Neutrophil (primary cell): ENCODE data around the gene PDE6A.

Experiments
- H3K27ac ChIP-seq: fragments of 200-600 bp; sonication (generic); 2 replicates; pipeline ENCODE4 v1.5.1; 2016; ENCODE audit warnings: mild to moderate bottlenecking, moderate library complexity
- H3K27me3 ChIP-seq: fragments of 200-600 bp; sonication (generic); 2 replicates; pipeline ENCODE4 v1.6.0; 2016; ENCODE audit warnings: mild to moderate bottlenecking
- H3K36me3 ChIP-seq: fragments of 200-600 bp; sonication (generic); 2 replicates; pipeline ENCODE4 v1.5.1; 2017
- H3K4me1 ChIP-seq, 2 experiments: fragments of 200-600 bp in 1 of 2; sonication (generic) in 1 of 2; 1 replicate in 1 of 2; 2 replicates in 1 of 2; pipeline versions ENCODE4 v1.5.1 to v1.6.1; 2013 to 2016; ENCODE audit warnings: low read depth in 1 of 2, low read length in 1 of 2, mild to moderate bottlenecking in 1 of 2, moderate library complexity in 1 of 2; ENCODE audit not compliant: control insufficient read depth in 1 of 2, insufficient read depth in 1 of 2
- H3K4me3 ChIP-seq, 2 experiments: fragments of 200-600 bp in 1 of 2; sonication (generic) in 1 of 2; 1 replicate in 1 of 2; 2 replicates in 1 of 2; pipeline ENCODE4 v1.5.1; 2013 to 2016; ENCODE audit warnings: low read depth in 1 of 2, low read length in 1 of 2, mild to moderate bottlenecking in 1 of 2, moderate library complexity in 1 of 2
- H3K9me3 ChIP-seq: fragments of 200-600 bp; sonication (generic); 2 replicates; pipeline ENCODE4 v1.5.1; 2016
- TF ChIP-seq, protein P1 (sequence below): fragments of 200-600 bp; sonication (generic); IDR thresholded peaks from 2 replicates; pipeline ENCODE4 v1.5.1; 2016; ENCODE audit warnings: antibody characterized with exemption

Gene PDE6A

DNA sequence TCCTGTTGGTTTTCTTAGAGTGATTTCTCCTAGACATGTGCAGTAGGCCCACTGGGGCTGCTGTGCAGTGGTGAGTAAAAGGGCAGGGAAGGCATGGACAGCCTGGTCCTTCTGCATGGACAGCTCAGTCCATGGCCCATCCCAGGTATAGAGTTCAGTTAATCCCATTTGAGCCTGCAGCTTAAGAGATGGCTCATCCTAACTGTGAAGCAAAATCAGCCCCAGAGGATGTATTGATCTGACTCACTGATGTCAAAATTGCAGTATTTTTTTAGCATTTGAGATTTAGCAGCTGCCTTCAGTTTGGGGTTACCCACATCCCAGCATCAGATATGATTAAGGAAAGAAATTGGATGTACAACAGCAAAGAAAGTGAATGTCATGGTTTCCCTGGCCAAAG is 93.4 kb downstream of the PDE6A start:
- Histone ChIP-seq H3K9me3 (no peaks in the 10 kb centered on the region), H3K4me3 (no peak overlapping the region), H3K4me1 (no peaks in the 10 kb centered on the region), H3K27me3 (no peaks in the 10 kb centered on the region), H3K27ac (no peak overlapping the region), H3K36me3 (no peaks in the 10 kb centered on the region)
- TF ChIP-seq, protein P1, sequence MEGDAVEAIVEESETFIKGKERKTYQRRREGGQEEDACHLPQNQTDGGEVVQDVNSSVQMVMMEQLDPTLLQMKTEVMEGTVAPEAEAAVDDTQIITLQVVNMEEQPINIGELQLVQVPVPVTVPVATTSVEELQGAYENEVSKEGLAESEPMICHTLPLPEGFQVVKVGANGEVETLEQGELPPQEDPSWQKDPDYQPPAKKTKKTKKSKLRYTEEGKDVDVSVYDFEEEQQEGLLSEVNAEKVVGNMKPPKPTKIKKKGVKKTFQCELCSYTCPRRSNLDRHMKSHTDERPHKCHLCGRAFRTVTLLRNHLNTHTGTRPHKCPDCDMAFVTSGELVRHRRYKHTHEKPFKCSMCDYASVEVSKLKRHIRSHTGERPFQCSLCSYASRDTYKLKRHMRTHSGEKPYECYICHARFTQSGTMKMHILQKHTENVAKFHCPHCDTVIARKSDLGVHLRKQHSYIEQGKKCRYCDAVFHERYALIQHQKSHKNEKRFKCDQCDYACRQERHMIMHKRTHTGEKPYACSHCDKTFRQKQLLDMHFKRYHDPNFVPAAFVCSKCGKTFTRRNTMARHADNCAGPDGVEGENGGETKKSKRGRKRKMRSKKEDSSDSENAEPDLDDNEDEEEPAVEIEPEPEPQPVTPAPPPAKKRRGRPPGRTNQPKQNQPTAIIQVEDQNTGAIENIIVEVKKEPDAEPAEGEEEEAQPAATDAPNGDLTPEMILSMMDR: no peak

DNA sequence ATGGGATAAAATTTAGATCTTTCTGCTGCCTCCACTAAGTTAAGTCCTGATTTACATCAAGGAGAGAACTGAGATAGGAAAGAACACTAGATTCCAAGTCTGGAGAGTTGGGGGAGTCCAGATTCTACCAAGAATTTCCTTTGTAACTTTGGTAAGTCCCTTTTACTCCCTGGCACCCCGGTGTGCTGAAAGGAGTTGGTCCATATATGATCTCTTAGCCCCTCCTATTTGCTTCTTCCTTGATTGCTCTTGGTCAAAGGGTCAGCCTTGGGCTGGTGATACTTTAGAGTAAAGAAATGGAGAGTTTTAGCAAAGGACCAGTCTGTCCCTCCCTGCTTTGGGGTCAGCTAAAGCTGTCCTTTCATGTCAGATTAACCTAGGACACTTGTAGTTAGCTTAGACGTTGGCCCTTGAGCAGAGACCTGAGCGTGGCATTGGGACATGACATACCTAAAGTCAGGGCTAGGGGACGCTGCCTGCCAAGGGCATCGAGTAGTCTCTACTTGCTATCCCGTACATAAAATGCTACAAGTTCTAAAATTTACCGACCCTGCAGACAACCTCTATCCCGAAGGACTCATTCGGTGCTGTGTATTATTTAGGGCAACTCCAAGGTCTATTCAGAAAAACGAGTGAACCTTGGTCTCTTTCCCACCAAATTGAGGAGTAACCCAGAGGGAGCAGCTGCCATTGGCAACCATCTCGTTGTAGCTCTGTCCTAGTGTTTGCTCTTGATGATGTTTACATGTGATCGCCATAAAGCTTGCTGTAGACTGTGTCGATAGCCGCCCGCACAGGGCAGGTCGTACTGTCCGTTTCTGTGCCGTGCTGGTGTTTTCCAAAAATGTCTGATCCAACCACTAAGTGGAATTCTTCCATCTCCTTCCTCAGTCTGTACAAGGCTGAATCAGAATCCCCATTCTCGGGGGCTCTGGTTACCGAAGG is 94.4 kb downstream of the PDE6A start:
- Histone ChIP-seq H3K4me1 (no peaks in the 10 kb centered on the region), H3K4me3 (no peak overlapping the region), H3K27me3 (no peaks in the 10 kb centered on the region), H3K27ac (no peak overlapping the region), H3K9me3 (no peaks in the 10 kb centered on the region), H3K36me3 (no peaks in the 10 kb centered on the region)
- TF ChIP-seq, protein P1: no peak

DNA sequence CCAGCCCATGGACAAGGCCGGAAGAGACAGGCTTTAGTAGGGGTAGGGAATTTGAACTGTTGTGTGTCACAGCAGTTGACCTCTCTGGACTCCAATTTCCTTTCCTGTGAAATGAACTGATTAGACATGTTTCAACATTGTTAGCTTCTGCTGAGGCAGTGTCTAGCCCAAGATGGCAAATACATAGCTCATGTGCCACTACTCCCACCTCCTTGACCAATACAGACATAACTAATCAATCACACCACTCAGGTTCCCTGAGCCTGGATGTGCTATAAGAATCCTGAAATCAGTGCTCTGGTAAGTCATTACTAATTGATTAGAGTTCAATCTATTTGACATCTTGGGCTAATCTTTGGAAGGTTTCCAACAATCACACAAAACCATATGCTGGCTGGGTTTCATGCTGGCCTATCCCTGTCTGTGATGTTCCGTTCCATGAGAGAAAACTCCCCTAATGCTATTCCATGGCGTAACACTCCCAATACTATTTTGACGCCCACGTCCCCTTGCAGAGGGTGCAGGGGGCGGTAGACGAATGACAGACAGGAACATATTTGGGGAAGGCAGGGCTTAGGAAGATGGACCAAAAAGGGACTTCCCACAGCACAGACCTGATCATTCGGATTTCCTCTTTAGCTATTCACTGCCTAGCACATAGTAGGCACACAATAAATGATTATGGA is 95.2 kb downstream of the PDE6A start:
- TF ChIP-seq, protein P1: no peak
- Histone ChIP-seq H3K9me3 (no peaks in the 10 kb centered on the region), H3K36me3 (no peaks in the 10 kb centered on the region)

DNA sequence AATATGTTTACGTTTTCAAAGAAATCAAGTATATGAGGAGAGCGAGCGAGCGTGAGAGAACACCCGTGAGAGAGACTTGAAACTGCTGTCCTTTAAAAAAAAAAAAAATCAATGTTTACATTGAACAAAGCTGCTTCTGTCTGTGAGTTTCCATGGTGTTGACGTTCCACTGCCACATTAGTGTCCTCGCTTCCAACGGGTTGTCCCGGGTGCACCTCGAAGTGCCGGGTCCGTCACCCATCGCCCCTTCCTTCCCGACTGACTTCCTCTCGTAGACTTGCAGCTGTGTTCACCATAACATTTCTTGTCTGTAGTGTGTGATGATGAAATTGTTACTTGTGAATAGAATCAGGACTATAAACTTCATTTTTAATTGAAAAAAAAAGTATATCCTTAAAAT is 97.0 kb downstream of the PDE6A start:
- TF ChIP-seq, protein P1: no peak
- H3K27ac ChIP-seq: no peak overlapping the region
- H3K9me3 ChIP-seq: no peaks in the 10 kb centered on the region
- H3K4me3 ChIP-seq: no peak overlapping the region
- H3K4me1 ChIP-seq: no peaks in the 10 kb centered on the region
- no peaks in the 10 kb centered on the region for H3K36me3 ChIP-seq
- H3K27me3 ChIP-seq: no peaks in the 10 kb centered on the region

More for the DNA sequence above, 95.2 kb downstream of the PDE6A start:
- H3K27me3 ChIP-seq: no peaks in the 10 kb centered on the region
- H3K27ac ChIP-seq: no peak overlapping the region
- no peaks in the 10 kb centered on the region for H3K4me1 ChIP-seq
- H3K4me3 ChIP-seq: no peak overlapping the region

- no peaks in the 10 kb centered on the region for H3K4me1 ChIP-seq
- no peaks in the 10 kb centered on the region for H3K27me3 ChIP-seq
- no peaks in the 10 kb centered on the region for H3K36me3 ChIP-seq
- H3K4me3 ChIP-seq: no peak overlapping the region
- no peaks in the 10 kb centered on the region for H3K9me3 ChIP-seq
- TF ChIP-seq, protein P1: no peak
- H3K27ac ChIP-seq: no peak overlapping the region
Observed at GRCh38 chr5:149846021-149846420, 98.6 kb downstream of the PDE6A start.
